Thymus (tissue), 11 donors: Measurements from ENCODE around the gene RBBP7. TPM values are rescaled to one million over a fixed set of nuclear protein-coding genes. Genes with fewer than 3 reads are reported as not detected.

ENCODE experiments used
- DNase-seq, 9 donors: peaks; one replicate each; pipeline ENCODE4 v3.0.0-alpha.2; 2013; ENCODE audit warnings: low spot score in 9 of 9, low read depth in 6 of 9, missing footprints in 1 of 9
- H3K27ac ChIP-seq, 2 donors: one replicate each; pipeline ENCODE4 v1.5.1; 2013; ENCODE audit warnings: control low read depth in 1 of 2, low read depth in 1 of 2, low read length in 1 of 2, mild to moderate bottlenecking in 1 of 2, moderate library complexity in 1 of 2
- H3K27me3 ChIP-seq, 2 donors: one replicate each; pipeline ENCODE4 v1.5.1; 2013; ENCODE audit warnings: low read length in 1 of 2; ENCODE audit not compliant: control insufficient read depth in 2 of 2, insufficient read depth in 1 of 2
- H3K36me3 ChIP-seq, 2 donors: one replicate each; pipeline ENCODE4 v1.5.1; 2013; ENCODE audit warnings: low read length in 1 of 2, mild to moderate bottlenecking in 1 of 2, moderate library complexity in 1 of 2; ENCODE audit not compliant: control insufficient read depth in 2 of 2, insufficient read depth in 2 of 2
- H3K4me1 ChIP-seq, 2 donors: one replicate each; pipeline ENCODE4 v1.5.1; 2013; ENCODE audit warnings: low read length in 2 of 2; ENCODE audit not compliant: control insufficient read depth in 2 of 2, insufficient read depth in 2 of 2
- H3K4me3 ChIP-seq, 2 donors: one replicate each; pipeline ENCODE4 v1.5.1; 2013; ENCODE audit warnings: low read length in 2 of 2, control low read depth in 1 of 2, mild to moderate bottlenecking in 1 of 2
- H3K9me3 ChIP-seq, 2 donors: one replicate each; pipeline ENCODE4 v1.5.1; 2013; ENCODE audit warnings: low read length in 1 of 2, mild to moderate bottlenecking in 1 of 2; ENCODE audit not compliant: control insufficient read depth in 2 of 2, insufficient read depth in 1 of 2
- WGBS: extraction: QIAGEN DNeasy Blood & Tissue Kit; methylation state at CpG from one replicate; pipeline ENCODE4 v1.1.7; 2013; 5-methylcytosine and 5-hydroxymethylcytosine counted together
- polyA plus RNA-seq: library from polyadenylated mRNA; stranded (reverse); fragments of 200-250 nt; gene quantifications from one replicate; pipeline ENCODE4 v1.2.3, GENCODE V29; 2013
- total RNA-seq: library from RNA; stranded (reverse); fragments of 120-200 nt; gene quantifications from one replicate; pipeline ENCODE4 v1.2.4, GENCODE V29; 2013
- donor health status: healthy.

The RBBP7 gene
- total and polyA plus RNA-seq, 2 donors: 130 to 167 TPM

DNA sequence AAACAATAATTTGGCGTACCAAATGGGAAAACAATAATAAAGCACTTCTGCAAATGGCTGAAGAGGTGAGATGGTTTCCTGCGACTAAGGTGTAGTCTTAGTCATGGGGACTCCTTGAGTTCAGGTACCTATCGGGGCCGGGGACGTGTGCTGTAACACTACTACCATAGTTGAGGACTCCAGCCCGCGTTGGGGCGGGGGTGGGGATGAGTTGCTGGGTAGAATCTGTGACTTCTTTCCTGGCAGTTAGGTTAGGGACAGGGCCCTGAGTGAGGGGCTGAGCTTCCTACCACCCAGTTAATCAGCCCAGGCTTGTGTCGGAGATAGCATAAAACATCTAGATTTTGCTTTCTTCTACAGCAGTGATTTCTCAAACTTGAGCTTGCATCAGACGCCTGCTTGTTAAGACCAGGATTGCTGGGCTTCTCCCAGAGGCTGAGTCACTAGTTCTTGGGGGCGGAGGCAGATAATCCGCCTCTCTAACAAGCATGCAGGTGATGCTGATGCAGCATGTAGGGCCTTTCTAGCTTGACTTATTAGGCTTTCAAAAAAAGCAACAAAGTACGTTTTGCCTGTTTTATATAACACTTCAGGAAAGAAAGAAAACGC is 30.2 kb downstream of the RBBP7 start:
- Histone ChIP-seq H3K4me1 (peaks cover 0 to 15% of the 10 kb centered on the region in 2 donors), H3K27ac (peak overlapping the region in 1 of 2 donors; percentile 78), H3K4me3 (no peak overlapping the region), H3K27me3 (no peaks in the 10 kb centered on the region), H3K9me3 (no peaks in the 10 kb centered on the region), H3K36me3 (peaks cover 10 to 36% of the 10 kb centered on the region in 2 donors)
- WGBS: 96% methylated on average over 14 of the region's 14 CpGs
- DNase-seq: no peak

DNA sequence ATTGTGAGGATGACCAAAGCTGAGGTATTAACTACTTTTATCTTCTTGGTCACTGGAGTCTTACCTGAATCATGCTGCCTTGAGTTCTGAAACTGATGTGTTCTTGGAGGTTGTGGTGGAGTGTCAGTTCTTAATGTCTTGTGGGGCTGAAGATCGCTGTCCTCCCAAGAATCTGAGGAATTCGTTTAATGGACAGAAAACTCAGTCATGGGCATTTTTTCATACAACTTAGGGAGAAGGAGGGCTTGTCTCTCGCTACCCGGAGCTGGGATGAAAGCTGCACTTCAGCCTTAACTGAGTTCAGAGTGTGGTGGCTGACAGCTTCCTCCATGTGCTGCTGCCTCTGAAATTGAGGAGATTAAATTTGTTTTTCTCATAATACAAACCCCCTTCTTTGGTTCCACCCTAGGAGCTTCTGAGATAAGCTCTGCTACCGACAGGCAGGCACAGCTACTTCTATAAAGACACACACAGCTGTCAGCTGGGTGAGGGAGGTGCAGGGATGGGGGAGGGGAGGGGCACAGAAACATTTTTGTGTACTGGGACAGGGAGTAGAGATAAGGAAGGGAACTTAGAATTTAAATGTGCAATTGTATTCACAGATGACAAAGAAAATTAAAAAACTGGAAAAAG is 30.8 kb downstream of the RBBP7 start:
- Histone ChIP-seq H3K4me1 (peaks cover 0 to 15% of the 10 kb centered on the region in 2 donors), H3K27me3 (no peaks in the 10 kb centered on the region), H3K9me3 (no peaks in the 10 kb centered on the region), H3K36me3 (peaks cover 10 to 30% of the 10 kb centered on the region in 2 donors), H3K4me3 (no peak overlapping the region), H3K27ac (peak overlapping the region in 1 of 2 donors; percentile 78)
- WGBS: 72% methylated on average over 5 of the region's 5 CpGs
- peak in 4 of 9 donors; percentile 11 to 52 (median 35) for DNase-seq

DNA sequence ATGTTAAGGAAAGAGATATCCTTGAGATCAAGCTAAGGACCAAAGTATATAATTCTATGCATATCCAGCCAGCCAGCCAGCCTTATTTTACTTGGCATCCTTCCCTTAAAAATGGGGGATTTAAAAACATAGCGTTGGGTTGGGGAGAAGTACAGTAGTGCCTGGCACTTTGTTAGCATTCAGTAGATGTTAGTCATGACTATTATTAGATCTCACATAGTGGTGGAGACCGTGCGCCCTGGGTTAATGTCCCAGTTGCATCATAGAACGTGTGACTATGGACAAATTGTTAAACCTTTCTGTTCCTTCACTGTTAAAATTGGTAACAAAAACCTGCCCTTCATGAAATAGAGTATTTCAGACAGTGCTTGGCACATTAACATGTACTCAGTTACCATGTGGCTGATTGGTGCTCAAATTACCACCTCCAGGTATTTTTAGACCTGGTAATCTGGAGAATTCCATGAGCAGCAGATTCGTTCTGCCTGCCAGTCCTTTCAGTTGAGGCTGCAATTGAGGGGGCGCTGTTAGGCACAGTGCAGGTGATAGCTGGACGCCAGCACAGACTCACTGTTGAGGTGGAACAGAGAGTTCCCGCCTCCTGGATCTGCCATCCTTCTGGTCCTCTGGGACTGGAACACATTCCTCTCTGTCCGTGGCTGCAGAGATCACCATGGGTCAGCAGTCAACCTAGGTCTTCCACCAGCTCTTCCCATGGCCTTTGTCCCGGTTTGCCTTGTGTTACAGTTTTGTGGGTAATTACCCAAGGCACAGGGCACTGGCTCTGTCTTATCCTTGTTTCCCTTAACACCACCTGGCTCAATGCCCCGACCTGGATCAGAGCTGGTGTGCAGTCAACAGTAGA is 31.7 kb downstream of the RBBP7 start:
- peaks cover 10 to 25% of the 10 kb centered on the region in 2 donors for H3K36me3 ChIP-seq
- peak overlapping the region; percentile 18 to 78 for H3K27ac ChIP-seq
- WGBS: 94% methylated on average over 11 of the region's 11 CpGs

DNA sequence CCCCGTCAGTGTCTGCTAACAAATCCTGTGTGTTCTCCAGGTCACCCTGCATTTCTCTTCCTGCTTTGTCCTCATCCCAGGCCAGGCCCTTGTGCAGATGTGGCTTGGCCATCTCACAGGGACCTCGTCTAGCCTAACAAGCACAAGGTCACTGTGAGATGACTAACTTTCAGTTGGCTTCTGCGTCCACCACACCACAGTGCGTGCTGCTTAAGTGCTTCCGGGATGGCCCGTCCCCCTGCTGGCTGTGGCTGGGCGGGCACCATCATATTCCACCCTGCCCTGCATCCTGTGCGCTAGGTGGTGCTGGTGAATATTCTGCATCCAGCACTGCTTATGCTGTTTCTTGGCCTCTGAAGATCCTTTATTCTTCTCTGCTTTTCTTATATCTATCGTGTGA is 33.8 kb downstream of the RBBP7 start:
- Histone ChIP-seq H3K27ac (no peak overlapping the region), H3K27me3 (no peaks in the 10 kb centered on the region), H3K4me1 (peaks cover 3 to 21% of the 10 kb centered on the region in 2 donors), H3K36me3 (peaks cover 7 to 8% of the 10 kb centered on the region in 2 donors), H3K9me3 (no peaks in the 10 kb centered on the region), H3K4me3 (no peak overlapping the region)
- DNase-seq: no peak
- 87% methylated on average over 9 of the region's 9 CpGs for WGBS

More for the DNA sequence above, 31.7 kb downstream of the RBBP7 start:
- Histone ChIP-seq H3K9me3 (no peaks in the 10 kb centered on the region), H3K27me3 (no peaks in the 10 kb centered on the region), H3K4me3 (no peak overlapping the region), H3K4me1 (peaks cover 0 to 15% of the 10 kb centered on the region in 2 donors)
- DNase-seq: no peak

DNA sequence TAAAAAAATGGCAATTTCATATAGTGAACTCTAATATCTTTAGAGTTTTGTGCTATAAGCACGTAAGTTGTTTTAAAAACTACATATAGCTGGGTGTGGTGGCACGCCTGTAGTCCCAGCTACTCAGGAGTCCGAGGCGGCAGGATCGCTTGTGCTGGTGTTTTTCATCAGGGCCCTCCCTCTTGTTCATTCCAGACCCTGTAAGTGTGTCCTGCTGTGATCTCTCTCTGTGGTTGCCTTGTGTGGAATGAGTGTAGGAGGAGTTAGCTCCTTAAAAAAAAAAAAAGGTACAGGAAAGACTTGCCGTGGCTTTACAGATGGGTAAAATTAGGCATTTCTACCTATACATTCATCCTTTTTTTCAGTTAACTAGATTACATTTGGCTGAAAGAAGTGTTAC is 35.4 kb downstream of the RBBP7 start:
- Histone ChIP-seq H3K27ac (no peak overlapping the region), H3K4me3 (no peak overlapping the region), H3K9me3 (no peaks in the 10 kb centered on the region), H3K4me1 (peaks cover 3 to 18% of the 10 kb centered on the region in 2 donors), H3K36me3 (peaks cover 6 to 8% of the 10 kb centered on the region in 2 donors), H3K27me3 (no peaks in the 10 kb centered on the region)
- no peak for DNase-seq
- WGBS: 96% methylated on average over 6 of the region's 6 CpGs

DNA sequence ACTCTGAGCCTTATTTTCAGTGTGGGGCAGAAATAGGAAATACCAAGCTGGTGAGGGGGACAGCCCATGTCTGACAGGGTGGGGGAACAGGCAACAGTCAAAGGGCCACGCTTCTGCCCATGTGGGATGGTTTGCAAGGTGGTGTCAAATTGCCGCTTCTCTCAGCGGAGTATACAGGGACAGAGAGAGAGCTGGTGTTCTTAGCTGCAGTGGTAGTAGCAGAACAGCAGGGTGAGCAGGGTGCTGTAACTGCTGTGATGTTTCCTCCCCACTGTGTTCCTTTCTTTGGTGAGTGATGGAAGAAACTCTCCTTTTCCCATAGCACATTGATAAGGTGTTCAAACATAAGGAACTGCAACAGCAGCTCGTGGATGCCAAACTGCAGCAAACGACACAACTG is 37.9 kb downstream of the RBBP7 start:
- DNase-seq: peak in 3 of 9 donors; percentile 5 to 28 (median 13)
- Histone ChIP-seq H3K36me3 (peaks cover 3 to 9% of the 10 kb centered on the region in 2 donors), H3K27me3 (no peaks in the 10 kb centered on the region), H3K9me3 (no peaks in the 10 kb centered on the region), H3K4me3 (no peak overlapping the region), H3K4me1 (peaks cover 3 to 6% of the 10 kb centered on the region in 2 donors), H3K27ac (peak overlapping the region in 1 of 2 donors; percentile 71)
- 65% methylated on average over 5 of the region's 5 CpGs for WGBS

DNA sequence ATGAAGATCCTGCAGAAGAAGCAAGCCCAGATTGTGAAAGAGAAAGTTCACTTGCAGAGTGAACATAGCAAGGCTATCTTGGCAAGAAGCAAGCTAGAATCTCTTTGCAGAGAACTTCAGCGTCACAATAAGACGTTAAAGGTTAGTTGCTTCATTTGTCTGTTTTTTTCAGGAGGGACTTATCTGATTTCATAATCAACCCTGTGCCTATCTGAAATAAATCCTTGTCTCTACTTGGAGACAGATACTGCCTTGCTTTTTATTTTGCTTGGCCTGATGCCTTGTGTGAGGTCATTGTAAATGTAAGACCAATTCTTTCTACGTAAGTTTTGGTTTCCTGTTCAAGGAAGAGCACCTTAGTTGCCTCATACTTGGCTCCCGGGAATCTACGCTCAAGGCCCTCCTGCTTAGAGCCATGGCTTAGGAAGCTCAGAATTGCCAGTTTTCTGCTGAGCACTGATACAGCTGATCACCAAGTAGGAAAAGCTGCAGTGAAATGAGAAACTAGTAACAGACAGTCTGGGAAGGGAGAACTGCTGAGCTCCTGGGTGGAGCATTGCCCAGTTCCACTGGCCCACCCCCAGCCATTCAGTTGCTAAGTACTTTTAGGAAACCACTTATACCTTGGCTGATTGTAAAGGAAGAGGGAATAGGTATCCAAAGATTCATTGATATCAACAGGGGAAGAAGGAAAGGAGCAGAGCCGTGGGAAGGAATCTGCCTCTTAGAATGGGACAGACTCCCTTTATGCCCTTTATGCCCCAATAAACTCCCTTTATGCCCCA is 41.8 kb downstream of the RBBP7 start:
- H3K4me3 ChIP-seq: no peak overlapping the region
- H3K27ac ChIP-seq: no peak overlapping the region
- DNase-seq: no peak
- peaks cover 3 to 6% of the 10 kb centered on the region in 2 donors for H3K4me1 ChIP-seq
- peaks cover 3 to 11% of the 10 kb centered on the region in 2 donors for H3K36me3 ChIP-seq
- no peaks in the 10 kb centered on the region for H3K9me3 ChIP-seq
- 95% methylated on average over 6 of the region's 6 CpGs for WGBS
- no peaks in the 10 kb centered on the region for H3K27me3 ChIP-seq

DNA sequence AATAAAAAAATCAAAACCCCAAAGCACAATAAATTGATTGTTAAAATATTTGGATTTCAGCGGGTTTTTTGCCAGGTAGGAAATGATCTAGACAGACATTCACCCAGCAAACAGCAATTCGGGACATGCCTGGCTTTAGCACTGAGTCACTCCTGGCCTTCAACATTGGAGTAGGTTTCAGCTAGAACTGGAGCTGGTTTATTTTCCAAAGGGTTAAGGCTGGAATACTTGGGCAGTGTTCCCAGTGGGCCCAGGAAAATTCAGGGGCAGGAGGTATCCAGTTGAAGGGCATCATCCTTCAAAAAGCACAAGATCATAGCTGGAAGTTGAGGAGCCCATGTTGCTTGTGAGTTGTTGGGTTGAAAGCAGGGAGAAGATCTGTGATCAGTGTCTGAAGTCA is 42.9 kb downstream of the RBBP7 start:
- DNase-seq: no peak
- no peaks in the 10 kb centered on the region for H3K27me3 ChIP-seq
- no peak overlapping the region for H3K27ac ChIP-seq
- H3K4me1 ChIP-seq: peaks cover 3 to 4% of the 10 kb centered on the region in 2 donors
- H3K4me3 ChIP-seq: no peak overlapping the region
- WGBS: 96% methylated on average over 2 of the region's 2 CpGs
- peaks cover 9 to 15% of the 10 kb centered on the region in 2 donors for H3K36me3 ChIP-seq
- no peaks in the 10 kb centered on the region for H3K9me3 ChIP-seq
